Measurements from ENCODE around the gene FCF1.

Gene FCF1

GRCh38 chr14:74712499-74713394, at the start of gene FCF1, which contains the start of gene AREL1:
TSS of gene FCF1 (plus strand) at chr14:74713144. CDS start at chr14:74713198, 54 bp downstream.
TSS of gene AREL1 (minus strand) at chr14:74713080. CDS start at chr14:74685615, 27,465 bp downstream.
- DNase-seq: peak; percentile 90

GRCh38 chr14:74663884-74664283, 49.1 kb upstream of the FCF1 start:
- DNase-seq: no peak

GRCh38 chr14:74664717-74665116, 48.2 kb upstream of the FCF1 start:
- no peak for DNase-seq

GRCh38 chr14:74667758-74668157, 45.2 kb upstream of the FCF1 start:
- no peak for DNase-seq

GRCh38 chr14:74669256-74669655, 43.7 kb upstream of the FCF1 start:
- DNase-seq: no peak

- no peak for DNase-seq
These were observed 43.1 kb upstream of the FCF1 start for GRCh38 chr14:74669846-74670245.

- DNase-seq: no peak
These were observed 42.1 kb upstream of the FCF1 start for GRCh38 chr14:74670726-74671411.

GRCh38 chr14:74671789-74672188, 41.2 kb upstream of the FCF1 start:
- DNase-seq: no peak

- no peak for DNase-seq
These were observed 39.2 kb upstream of the FCF1 start for GRCh38 chr14:74673768-74674167.

GRCh38 chr14:74675219-74675618, 37.7 kb upstream of the FCF1 start:
- DNase-seq: no peak

GRCh38 chr14:74682169-74682952, 30.6 kb upstream of the FCF1 start:
- no peak for DNase-seq

- DNase-seq: no peak
These were observed 29.5 kb upstream of the FCF1 start for GRCh38 chr14:74683406-74683805.

GRCh38 chr14:74684434-74684833, 28.5 kb upstream of the FCF1 start:
- DNase-seq: no peak

GRCh38 chr14:74685056-74685455, 27.9 kb upstream of the FCF1 start:
- no peak for DNase-seq

GRCh38 chr14:74685921-74686678, 26.8 kb upstream of the FCF1 start:
- DNase-seq: no peak

GRCh38 chr14:74691456-74691855, 21.5 kb upstream of the FCF1 start:
- DNase-seq: no peak

- DNase-seq: no peak
These were observed 19.8 kb upstream of the FCF1 start for GRCh38 chr14:74693191-74693590.

- DNase-seq: no peak
These were observed 17.5 kb upstream of the FCF1 start for GRCh38 chr14:74695406-74695805.

GRCh38 chr14:74697011-74697410, 15.9 kb upstream of the FCF1 start:
- no peak for DNase-seq

- DNase-seq: no peak
These were observed 15.4 kb upstream of the FCF1 start for GRCh38 chr14:74697543-74697942.

GRCh38 chr14:74697976-74698375, 15.0 kb upstream of the FCF1 start:
- DNase-seq: no peak

- no peak for DNase-seq
These were observed 14.5 kb upstream of the FCF1 start for GRCh38 chr14:74698465-74698864.

GRCh38 chr14:74702293-74702692, 10.7 kb upstream of the FCF1 start:
- no peak for DNase-seq

Measured in CD4-positive, alpha-beta T cell treated with Interleukin-17A for 1 hour (primary cell).